IPS-NIHi7 (cell line): ENCODE data around the gene MOB1B.
A peak's percentile ranks its signal among the peaks of the same experiment; 100 is the strongest.
"Not testable (repeated sequence)": the region's sequence is repeated elsewhere in the genome, so short reads cannot be mapped to it uniquely, and the experiment has no call there.

ENCODE experiments used
- DNase-seq: peaks from one replicate; pipeline ENCODE4 v3.0.0; 2012; ENCODE audit warnings: mixed read lengths; ENCODE audit errors: extremely low spot score

MOB1B gene

DNA sequence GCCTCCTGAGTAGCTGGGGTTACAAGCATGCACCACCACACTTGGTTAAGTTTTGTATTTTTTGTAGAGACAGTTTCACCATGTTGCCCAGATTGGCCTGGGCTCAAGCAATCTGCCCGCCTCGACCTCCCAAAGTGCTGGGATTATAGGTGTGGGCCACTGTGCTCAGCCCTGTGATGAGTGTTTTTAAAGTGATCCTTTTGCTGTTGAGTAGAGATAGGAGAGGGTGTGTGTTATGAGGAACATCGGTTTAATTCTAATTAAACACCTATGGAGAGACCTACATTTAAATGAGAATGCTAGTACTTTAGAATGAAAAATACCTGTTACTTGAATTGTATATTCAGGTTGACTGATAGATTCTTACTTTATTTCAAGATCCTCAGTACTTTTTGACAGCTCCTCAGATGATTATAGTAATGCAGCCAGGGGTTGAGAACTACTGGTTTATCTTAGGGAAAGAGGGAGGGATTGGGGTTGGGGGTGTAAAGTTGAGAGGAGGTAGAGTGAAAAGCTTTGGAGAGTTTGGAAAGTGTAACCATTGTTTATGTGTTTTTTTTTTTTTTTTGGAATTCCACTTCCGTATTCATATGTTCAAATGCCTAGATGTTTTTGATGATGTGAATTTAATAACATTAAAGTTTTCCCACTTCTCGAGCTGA, 54.5 kb downstream of the MOB1B start:
- DNase-seq = no peak

- DNase-seq = no peak
These were observed 56.5 kb downstream of the MOB1B start for GRCh38 chr4:70958681-70959080.

DNA sequence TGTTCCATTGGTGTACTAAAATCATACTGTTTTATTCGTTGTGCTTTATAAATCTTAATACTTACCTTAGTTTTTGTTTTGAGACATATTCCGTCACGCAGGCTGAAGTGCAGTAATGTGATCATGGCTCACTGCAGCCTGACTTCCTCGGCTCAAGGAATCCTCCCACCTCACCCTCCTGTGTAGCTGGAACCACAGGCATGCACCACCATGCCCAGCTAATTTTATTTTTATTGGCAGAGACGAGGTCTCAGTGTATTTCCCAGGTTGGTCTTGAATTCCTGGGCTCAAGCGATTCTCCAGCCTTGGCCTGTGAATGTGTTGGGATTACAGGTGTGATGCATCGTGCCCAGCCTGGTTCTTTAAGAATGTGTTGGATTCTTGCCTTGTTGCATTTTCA, 66.9 kb downstream of the MOB1B start:
- DNase-seq = no peak

GRCh38 chr4:70976252-70976651, 74.1 kb downstream of the MOB1B start:
- DNase-seq = no peak

DNA sequence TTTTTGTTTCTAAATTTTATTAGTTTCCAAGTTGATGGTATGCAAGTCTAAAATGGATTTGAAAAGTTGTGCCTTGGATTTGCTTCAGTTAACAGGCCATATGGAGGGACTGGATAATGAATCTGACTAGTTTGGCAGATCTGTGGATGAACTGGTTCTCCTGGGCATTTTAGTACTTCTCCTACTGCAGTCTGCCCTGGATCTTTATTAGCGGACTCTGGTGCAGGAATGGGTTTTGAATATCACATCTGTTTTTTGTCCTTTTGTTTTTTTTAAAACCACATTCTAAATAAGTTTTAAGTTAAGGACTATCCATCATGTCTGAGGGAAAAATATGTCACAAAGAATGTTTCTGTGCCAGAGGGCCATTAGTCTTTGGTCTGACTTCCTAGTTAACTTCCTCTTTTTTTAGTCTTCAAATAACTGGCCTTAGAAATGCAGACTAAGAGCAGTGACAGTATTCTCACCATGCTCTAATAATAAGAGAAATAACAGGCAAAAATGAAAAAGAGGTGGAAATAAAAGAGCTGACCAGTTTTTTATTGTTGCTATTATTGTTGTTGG, 77.4 kb downstream of the MOB1B start:
- DNase-seq = no peak

GRCh38 chr4:70980196-70980595, 78.0 kb downstream of the MOB1B start:
- DNase-seq = no peak

DNA sequence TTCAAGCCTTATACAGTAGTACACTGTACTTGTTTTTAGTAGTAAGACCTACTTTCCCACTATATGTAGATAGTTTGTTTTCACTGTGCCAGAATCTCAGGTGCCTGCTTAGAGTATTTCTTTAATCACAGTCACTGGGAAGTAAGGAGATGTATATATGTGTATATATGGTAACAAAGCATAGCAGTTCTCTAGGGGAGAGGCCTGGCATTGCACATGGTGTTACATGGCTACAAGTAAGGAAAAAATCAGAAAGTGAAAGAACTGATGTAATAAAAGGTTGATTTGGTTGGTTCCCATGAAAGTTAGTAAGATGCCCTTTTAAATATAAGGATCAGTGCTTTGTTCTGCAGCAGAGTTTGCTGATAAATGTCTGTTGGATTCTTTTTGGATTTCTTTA, 81.9 kb downstream of the MOB1B start:
- no peak for DNase-seq

GRCh38 chr4:70984589-70984988, 82.4 kb downstream of the MOB1B start:
- DNase-seq = no peak

DNA sequence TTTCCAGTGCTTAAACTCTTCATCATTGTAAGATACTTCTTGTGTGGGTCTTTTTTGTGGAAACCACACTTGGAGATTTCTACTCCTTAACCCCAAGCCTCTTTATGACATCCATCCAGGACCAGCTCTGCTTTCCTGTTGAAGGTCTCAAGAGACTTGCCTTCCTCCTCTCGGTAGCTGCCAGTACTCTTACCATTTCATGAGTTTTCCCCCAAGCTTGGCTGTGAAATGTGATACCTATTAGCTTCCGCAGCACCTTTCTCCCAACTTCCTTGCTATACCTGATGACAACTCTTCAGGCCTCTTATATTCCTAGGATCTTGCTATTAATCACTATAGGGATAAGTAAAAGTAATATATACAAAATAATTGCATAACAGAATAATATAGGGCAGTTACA, 89.4 kb downstream of the MOB1B start:
- no peak for DNase-seq

- no peak for DNase-seq
These were observed 90.3 kb downstream of the MOB1B start for GRCh38 chr4:70992391-70992881.

DNA sequence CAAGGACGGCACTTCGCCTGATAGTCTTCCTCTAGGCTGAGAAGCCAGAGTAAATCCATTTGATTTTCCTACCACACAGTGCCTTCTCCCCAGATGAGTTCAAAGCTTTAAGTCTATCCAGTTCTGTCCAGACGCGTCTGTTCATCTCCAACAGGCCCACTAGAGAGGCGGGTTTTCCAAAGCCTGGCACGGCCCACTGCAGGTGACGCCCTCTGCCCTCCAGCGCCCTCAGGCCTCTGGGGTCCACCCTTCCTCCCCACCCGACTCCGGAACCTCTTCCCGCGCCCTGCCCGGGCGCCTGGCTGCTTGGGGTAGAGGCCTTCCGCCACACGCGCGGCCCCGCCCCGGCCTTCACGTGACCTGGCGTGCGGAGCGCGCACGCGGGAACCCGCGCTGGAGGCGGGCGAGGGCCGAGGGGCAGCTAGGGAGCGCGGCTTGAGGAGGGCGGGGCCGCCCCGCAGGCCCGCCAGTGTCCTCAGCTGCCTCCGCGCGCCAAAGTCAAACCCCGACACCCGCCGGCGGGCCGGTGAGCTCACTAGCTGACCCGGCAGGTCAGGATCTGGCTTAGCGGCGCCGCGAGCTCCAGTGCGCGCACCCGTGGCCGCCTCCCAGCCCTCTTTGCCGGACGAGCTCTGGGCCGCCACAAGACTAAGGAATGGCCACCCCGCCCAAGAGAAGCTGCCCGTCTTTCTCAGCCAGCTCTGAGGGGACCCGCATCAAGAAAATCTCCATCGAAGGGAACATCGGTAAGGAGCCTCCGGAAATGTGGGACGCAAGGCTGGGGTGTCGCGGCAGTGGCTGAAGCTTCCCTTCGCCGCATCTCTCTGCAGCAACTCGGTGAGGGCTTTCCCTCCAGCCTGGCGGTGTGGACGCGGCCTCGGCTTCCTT, 91.3 kb downstream of the MOB1B start, which contains the start of gene DCK:
DCK (plus strand) TSS at position 469 of the 888 bp plus-strand sequence; CDS start at position 656, 187 bp downstream.
- peak; percentile 95 for DNase-seq

GRCh38 chr4:70994069-70994366, 91.8 kb downstream of the MOB1B start:
- no peak for DNase-seq

- DNase-seq = no peak
These were observed 92.4 kb downstream of the MOB1B start for GRCh38 chr4:70994387-70995099.

DNA sequence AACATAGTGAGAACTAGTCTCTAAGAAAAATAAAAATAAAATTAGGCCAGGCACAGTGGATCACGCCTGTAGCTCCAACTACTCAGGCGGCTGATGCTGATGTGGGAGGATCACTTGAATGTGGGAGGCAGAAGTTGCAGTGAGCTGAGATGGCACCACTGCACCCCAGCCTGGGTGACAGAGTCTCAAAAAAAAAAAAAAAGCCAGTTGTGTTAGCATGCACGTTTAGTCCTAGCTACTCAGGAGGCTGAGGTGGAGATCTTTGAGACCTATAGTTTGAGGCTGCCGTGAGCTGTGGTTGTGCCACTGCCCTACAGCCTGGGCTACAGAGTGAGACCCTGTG, 93.8 kb downstream of the MOB1B start:
- no peak for DNase-seq

GRCh38 chr4:70997036-70997435, 94.9 kb downstream of the MOB1B start:
- DNase-seq = no peak

DNA sequence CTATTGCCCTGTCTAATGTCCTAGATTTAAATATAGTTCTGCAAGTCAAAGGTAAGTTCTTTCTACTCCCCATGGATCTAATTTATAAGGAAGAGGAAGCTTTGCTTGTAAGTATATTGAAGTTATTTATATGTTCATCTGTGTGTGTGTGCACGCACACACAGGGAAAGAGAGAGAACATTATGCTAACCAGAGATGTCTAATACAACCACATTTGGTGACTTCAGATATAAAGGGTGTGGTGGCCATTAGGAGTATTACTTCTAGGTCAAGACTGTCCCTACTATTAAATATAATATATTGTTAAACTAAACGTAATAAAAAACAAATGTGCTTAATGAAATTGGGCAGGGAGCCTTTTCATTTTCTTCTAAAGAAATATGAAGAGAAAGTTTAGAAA, 95.4 kb downstream of the MOB1B start:
- DNase-seq = no peak

GRCh38 chr4:70999639-71000038, 97.5 kb downstream of the MOB1B start:
- not testable (repeated sequence) for DNase-seq

DNA sequence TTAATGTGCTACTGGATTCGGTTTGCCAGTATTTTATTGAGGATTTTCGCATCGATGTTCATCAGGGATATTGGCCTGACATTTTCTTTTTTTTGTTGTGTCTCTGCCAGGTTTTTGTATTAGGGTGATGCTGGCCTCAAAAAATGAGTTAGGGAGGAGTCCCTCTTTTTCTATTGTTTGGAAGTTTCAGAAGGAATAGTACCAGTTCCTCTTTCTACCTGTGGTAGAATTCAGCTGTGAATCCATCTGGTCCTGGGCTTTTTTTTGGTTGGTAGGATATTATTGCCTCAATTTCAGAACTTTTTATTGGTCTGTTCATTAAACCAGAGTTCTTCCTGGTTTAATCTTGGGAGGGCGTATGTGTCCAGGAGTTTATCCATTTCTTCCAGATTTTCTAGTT, 99.2 kb downstream of the MOB1B start:
- not testable (repeated sequence) for DNase-seq

- DNase-seq = no peak
These were observed 102.2 kb downstream of the MOB1B start for GRCh38 chr4:71004281-71004851.

GRCh38 chr4:71005025-71005424, 102.9 kb downstream of the MOB1B start:
- DNase-seq = not testable (repeated sequence)

GRCh38 chr4:71006203-71006907, 104.2 kb downstream of the MOB1B start:
- no peak for DNase-seq
